Right atrium auricular region (tissue), 2 donors: ENCODE measurements around the gene RFT1. TPM values are rescaled to one million over a fixed set of nuclear protein-coding genes. Genes with fewer than 3 reads are reported as not detected.
"Not testable (repeated sequence)": the region's sequence is repeated elsewhere in the genome, so short reads cannot be mapped to it uniquely, and the experiment has no call there.

Experiments used
- DNase-seq: peaks from one replicate; pipeline ENCODE4 v3.0.0-alpha.2; 2019; ENCODE audit warnings: low spot score
- H3K27ac ChIP-seq, 2 donors: fragments of 200-600 bp; sonication (generic); 1 replicate in 1 of 2; 2 replicates in 1 of 2; pipeline ENCODE4 v1.5.1; 2016 to 2019
- H3K27me3 ChIP-seq, 2 donors: fragments of 200-600 bp; sonication (generic); one replicate each; pipeline versions ENCODE4 v1.5.1 to v1.6.0; 2017 to 2019
- H3K36me3 ChIP-seq: fragments of 200-600 bp; sonication (generic); one replicate; pipeline ENCODE4 v1.5.1; 2016
- H3K4me1 ChIP-seq, 2 donors: fragments of 200-600 bp; sonication (generic); one replicate each; pipeline versions ENCODE4 v1.5.1 to v1.6.0; 2017 to 2019
- H3K4me3 ChIP-seq, 2 donors: fragments of 200-600 bp; sonication (generic); 1 replicate in 1 of 2; 2 replicates in 1 of 2; pipeline ENCODE4 v1.5.1; 2017 to 2019; ENCODE audit warnings: mild to moderate bottlenecking in 1 of 2, moderate library complexity in 1 of 2
- H3K9me3 ChIP-seq, 2 donors: fragments of 200-600 bp; sonication (generic); one replicate each; pipeline ENCODE4 v1.5.1; 2019
- total RNA-seq, 2 donors: library from RNA; depleted of rRNA; stranded (reverse); fragments of >200 nt; gene quantifications; one replicate each; pipeline ENCODE4 v1.1.0, GENCODE V29; 2016
- TF ChIP-seq, protein P1 (sequence below), 2 donors: fragments of 200-600 bp; sonication (generic); IDR thresholded peaks; one replicate each; pipeline ENCODE4 v1.5.1; 2019; ENCODE audit warnings: antibody characterized with exemption in 2 of 2

Gene RFT1
- total RNA-seq, 2 donors from 2014 or later: 6.2 to 6.8 TPM

- Histone ChIP-seq H3K36me3 (no peaks in the 10 kb centered on the region), H3K27ac (no peak overlapping the region), H3K4me3 (no peak overlapping the region), H3K4me1 (no peaks in the 10 kb centered on the region), H3K9me3 (no peaks in the 10 kb centered on the region), H3K27me3 (no peaks in the 10 kb centered on the region)
- DNase-seq: peak; percentile 34
- TF ChIP-seq, protein P1, sequence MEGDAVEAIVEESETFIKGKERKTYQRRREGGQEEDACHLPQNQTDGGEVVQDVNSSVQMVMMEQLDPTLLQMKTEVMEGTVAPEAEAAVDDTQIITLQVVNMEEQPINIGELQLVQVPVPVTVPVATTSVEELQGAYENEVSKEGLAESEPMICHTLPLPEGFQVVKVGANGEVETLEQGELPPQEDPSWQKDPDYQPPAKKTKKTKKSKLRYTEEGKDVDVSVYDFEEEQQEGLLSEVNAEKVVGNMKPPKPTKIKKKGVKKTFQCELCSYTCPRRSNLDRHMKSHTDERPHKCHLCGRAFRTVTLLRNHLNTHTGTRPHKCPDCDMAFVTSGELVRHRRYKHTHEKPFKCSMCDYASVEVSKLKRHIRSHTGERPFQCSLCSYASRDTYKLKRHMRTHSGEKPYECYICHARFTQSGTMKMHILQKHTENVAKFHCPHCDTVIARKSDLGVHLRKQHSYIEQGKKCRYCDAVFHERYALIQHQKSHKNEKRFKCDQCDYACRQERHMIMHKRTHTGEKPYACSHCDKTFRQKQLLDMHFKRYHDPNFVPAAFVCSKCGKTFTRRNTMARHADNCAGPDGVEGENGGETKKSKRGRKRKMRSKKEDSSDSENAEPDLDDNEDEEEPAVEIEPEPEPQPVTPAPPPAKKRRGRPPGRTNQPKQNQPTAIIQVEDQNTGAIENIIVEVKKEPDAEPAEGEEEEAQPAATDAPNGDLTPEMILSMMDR (IDR thresholded peaks at IDR 0.05): no peak
These were observed 67.3 kb downstream of the RFT1 start for GRCh38 chr3:53062905-53063304.

DNA sequence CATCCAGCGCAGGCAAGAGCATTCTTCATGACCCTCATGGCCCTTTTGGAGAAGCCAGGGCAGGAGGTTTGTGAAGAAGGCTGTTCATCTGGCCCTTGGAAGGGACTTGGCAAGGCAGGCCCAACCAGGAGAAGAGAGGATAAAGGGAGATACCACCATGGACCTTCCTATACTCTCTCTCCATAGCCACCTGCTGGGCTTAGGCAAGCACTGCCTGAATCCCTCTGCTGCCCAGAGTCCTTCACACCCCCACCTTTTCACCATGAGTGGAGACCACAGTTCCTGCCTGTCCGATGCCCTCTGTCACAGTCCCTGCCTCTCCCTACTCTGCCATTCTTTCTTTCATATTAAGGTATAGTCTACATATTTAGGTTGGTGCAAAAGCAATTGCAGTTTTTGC lies 73.8 kb downstream of the RFT1 start:
- Histone ChIP-seq H3K9me3 (no peaks in the 10 kb centered on the region), H3K27me3 (no peaks in the 10 kb centered on the region), H3K36me3 (no peaks in the 10 kb centered on the region), H3K4me1 (no peaks in the 10 kb centered on the region), H3K4me3 (no peak overlapping the region), H3K27ac (no peak overlapping the region)
- peak; percentile 1 for DNase-seq
- TF ChIP-seq, protein P1 (IDR thresholded peaks at IDR 0.05): peak in 1 of 2 donors; percentile 29

GRCh38 chr3:53054233-53054632 lies 76.0 kb downstream of the RFT1 start:
- not testable (repeated sequence) for DNase-seq, H3K27ac ChIP-seq, H3K27me3 ChIP-seq, H3K9me3 ChIP-seq, H3K36me3 ChIP-seq, H3K4me3 ChIP-seq, H3K4me1 ChIP-seq

GRCh38 chr3:53051929-53052328 lies 78.3 kb downstream of the RFT1 start:
- Histone ChIP-seq H3K36me3 (no peaks in the 10 kb centered on the region), H3K4me1 (no peaks in the 10 kb centered on the region), H3K9me3 (no peaks in the 10 kb centered on the region), H3K27ac (no peak overlapping the region), H3K27me3 (no peaks in the 10 kb centered on the region), H3K4me3 (no peak overlapping the region)
- TF ChIP-seq, protein P1 (IDR thresholded peaks at IDR 0.05): no peak
- DNase-seq: no peak

GRCh38 chr3:53049987-53050386 lies 80.2 kb downstream of the RFT1 start:
- DNase-seq: no peak
- Histone ChIP-seq H3K27me3 (no peaks in the 10 kb centered on the region), H3K27ac (no peak overlapping the region), H3K9me3 (no peaks in the 10 kb centered on the region), H3K36me3 (no peaks in the 10 kb centered on the region), H3K4me1 (peaks cover 0 to 4% of the 10 kb centered on the region in 2 donors), H3K4me3 (no peak overlapping the region)
- TF ChIP-seq, protein P1 (IDR thresholded peaks at IDR 0.05): no peak

DNA sequence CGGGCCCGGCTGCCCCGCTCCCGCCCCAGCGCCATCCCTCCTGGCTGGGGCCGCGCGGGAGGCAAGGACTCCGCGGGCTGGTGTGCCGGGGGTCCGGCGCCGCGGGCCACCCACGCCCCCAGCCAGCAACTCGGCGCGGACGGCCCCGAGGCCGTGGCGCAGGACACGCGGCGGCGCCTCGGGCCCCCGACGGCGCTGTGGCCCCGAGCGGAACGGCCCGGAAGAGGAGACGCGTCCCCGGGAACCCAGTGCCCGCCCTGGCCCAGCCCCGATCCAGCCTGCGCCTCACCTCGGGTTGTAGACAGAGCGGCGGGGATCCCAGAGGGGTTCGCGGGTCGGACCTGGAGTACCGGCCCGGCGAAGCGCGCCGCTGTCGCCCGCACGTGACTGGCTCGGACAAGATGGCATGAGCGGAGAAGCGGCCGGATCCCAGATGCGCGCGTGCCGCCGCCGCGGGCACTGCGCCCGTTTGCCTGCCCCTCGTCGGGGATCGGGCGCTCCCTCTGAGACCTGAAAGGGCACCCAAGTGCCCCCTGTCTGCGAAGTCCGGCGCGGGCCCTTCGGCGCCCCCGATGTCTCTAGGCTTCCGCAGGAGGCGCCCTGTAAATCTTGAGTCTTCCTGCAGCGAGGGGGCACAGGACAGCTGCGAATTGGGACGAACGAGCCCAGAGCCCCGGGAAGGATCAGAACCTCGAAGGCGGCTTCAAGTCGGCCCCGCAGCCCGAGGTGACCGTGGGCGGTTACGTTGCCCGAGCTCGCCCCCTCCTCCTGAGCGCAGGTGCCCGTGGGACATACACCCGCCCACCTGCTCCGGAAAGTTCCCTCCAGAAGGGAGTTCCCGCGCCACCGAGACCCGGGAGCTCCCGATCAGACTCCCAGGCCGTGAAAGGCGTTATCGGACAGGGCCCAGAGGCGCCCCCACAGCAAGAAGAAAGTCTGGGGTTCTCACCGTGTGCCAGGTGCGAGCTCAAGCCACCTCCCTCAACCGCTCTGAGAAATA lies 83.8 kb downstream of the RFT1 start:
- Histone ChIP-seq H3K9me3 (no peaks in the 10 kb centered on the region), H3K4me3 (peak overlapping the region; percentile 90 to 96), H3K36me3 (no peaks in the 10 kb centered on the region), H3K27ac (peak overlapping the region; percentile 89 to 96), H3K4me1 (peaks cover 0 to 11% of the 10 kb centered on the region in 2 donors), H3K27me3 (no peaks in the 10 kb centered on the region)
- peak; percentile 65 for DNase-seq
- TF ChIP-seq, protein P1 (IDR thresholded peaks at IDR 0.05): peak in 1 of 2 donors; percentile 62
